ENCODE results near the gene CNGB1.

DNA sequence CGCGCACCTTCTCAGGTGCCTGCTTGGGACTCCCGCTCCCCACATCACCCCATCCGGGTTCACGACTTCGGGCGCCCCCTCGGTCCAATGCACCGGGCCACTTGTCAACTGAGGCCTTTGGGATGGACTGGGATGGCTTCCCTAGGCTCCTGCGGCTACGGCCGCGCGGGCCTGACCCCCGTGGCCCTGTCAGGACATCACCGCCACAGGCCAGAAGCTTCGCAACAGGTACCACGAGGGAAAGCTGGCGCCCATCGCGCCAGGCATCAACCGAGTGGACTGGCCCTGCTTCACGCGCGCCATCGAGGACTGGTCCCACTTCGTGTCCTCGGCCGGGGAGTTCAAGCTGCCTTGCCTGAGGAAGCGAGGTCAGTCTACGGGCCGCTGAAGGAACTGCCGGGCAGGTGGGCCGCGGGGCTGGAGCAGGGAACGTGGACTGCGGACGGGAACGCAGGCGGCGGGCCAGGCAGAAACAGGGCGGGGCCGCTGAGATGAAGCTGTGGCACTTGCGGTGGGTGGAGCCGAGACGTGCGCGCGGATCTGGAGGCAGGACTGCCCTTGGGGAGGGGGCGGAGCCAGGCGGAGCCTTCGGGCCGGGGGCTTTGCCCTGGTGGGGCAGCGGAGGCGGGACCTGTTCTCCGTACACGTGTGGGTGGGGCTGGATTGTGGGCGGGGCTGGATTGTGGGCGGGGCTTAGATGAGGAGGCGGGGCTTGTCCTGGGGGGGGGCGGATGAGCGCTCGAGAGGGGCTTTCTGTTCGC is 13.7 kb upstream of the CNGB1 start:
- TF ChIP-seq, protein P1, sequence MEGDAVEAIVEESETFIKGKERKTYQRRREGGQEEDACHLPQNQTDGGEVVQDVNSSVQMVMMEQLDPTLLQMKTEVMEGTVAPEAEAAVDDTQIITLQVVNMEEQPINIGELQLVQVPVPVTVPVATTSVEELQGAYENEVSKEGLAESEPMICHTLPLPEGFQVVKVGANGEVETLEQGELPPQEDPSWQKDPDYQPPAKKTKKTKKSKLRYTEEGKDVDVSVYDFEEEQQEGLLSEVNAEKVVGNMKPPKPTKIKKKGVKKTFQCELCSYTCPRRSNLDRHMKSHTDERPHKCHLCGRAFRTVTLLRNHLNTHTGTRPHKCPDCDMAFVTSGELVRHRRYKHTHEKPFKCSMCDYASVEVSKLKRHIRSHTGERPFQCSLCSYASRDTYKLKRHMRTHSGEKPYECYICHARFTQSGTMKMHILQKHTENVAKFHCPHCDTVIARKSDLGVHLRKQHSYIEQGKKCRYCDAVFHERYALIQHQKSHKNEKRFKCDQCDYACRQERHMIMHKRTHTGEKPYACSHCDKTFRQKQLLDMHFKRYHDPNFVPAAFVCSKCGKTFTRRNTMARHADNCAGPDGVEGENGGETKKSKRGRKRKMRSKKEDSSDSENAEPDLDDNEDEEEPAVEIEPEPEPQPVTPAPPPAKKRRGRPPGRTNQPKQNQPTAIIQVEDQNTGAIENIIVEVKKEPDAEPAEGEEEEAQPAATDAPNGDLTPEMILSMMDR (IDR thresholded peaks at IDR 0.05; ENCODE audit: insufficient read depth, low read length, poor library complexity, severe bottlenecking): no peak
- TF ChIP-seq EZH2phosphoT487 (conservative IDR thresholded peaks at IDR 0.05; ENCODE audit: low read length): no peak

Measured in SU-DHL-6 (cell line).